A549 (cell line): Measurements from ENCODE around the gene FBN3. TPM values are rescaled to one million over a fixed set of nuclear protein-coding genes. Genes with fewer than 3 reads are reported as not detected.

ENCODE experiments used
- ATAC-seq, 2 experiments: fragments of 200-7000 bp in 1 of 2; fragments of >200 bp in 1 of 2; cut with Nextera tagmentation in 1 of 2; cut with Tn5 transposase in 1 of 2; 3 replicates each; pipeline versions ENCODE4 v1.8.0 to v1.9.1; 2018 to 2020; ENCODE audit warnings: mild to moderate bottlenecking in 1 of 2, moderate library complexity in 1 of 2
- CTCF ChIA-PET: fragments of 300-600 bp; sonication (Branson Sonifier 250); formaldehyde crosslinking; extraction: SDS; loops from one replicate; lab custom pipeline; 2021; ENCODE audit warnings: antibody characterized with exemption, inconsistent platforms; lab: Yijun Ruan, JAX
- POLR2A ChIA-PET: fragments of 350-600 bp; formaldehyde crosslinking; extraction: SDS; loops from one replicate; lab custom pipeline; 2021; ENCODE audit warnings: antibody characterized with exemption, inconsistent platforms; lab: Yijun Ruan, JAX
- DNase-seq, 2 experiments: peaks; one replicate each; pipeline versions ENCODE4 v3.0.0 to v3.0.0-alpha.2; 2011 to 2016; ENCODE audit warnings: low read depth in 1 of 2, low spot score in 1 of 2
- FAIRE-seq: peaks from 2 replicates; lab custom pipeline; 2011; peaks lifted over from hg19 to GRCh38; lab: Jason Lieb, UNC
- H3K27ac ChIP-seq, 2 experiments: fragments of >200 bp; sonication (Bioruptor Twin); formaldehyde crosslinking; 3 replicates each; pipeline ENCODE4 v1.5.1; 2016 to 2017
- H3K4me1 ChIP-seq: fragments of >200 bp; sonication (Bioruptor Twin); formaldehyde crosslinking; 3 replicates; pipeline ENCODE4 v1.6.1; 2016
- H3K4me2 ChIP-seq: fragments of >200 bp; sonication (Bioruptor Twin); formaldehyde crosslinking; 3 replicates; pipeline ENCODE4 v1.6.1; 2016
- H3K4me3 ChIP-seq: fragments of >200 bp; sonication (Bioruptor Twin); formaldehyde crosslinking; 3 replicates; pipeline ENCODE4 v1.5.1; 2016
- H3K9me3 ChIP-seq: fragments of >200 bp; sonication (Bioruptor Twin); formaldehyde crosslinking; 3 replicates; pipeline ENCODE4 v1.6.1; 2016
- EHMT2 ChIP-seq: fragments of 200-600 bp; sonication (generic); IDR thresholded peaks from 2 replicates; pipeline ENCODE4 v1.6.1; 2016; ENCODE audit warnings: antibody characterized with exemption, low read depth, mild to moderate bottlenecking, moderate library complexity
- GATA3 ChIP-seq: IDR thresholded peaks from 2 replicates; pipeline ENCODE4 v1.6.1; 2012; ENCODE audit warnings: borderline replicate concordance
- HEYL ChIP-seq: fragments of 250-450 bp; sonication (Bioruptor Pico); IDR thresholded peaks from 2 replicates; pipeline ENCODE4 v1.8.0; 2021; ENCODE audit warnings: mild to moderate bottlenecking, moderate library complexity
- KDM1A ChIP-seq: fragments of 200-600 bp; sonication (generic); IDR thresholded peaks from 2 replicates; pipeline ENCODE4 v1.6.1; 2016; ENCODE audit warnings: low read depth, mild to moderate bottlenecking
- KDM5A ChIP-seq: fragments of 200-600 bp; sonication (generic); IDR thresholded peaks from 2 replicates; pipeline ENCODE4 v1.6.1; 2016; ENCODE audit warnings: antibody characterized with exemption, mild to moderate bottlenecking
- NPAS2 ChIP-seq: fragments of 250-450 bp; sonication (Bioruptor Pico); IDR thresholded peaks from 2 replicates; pipeline ENCODE4 v1.8.0; 2022; ENCODE audit warnings: mild to moderate bottlenecking, moderate library complexity, borderline replicate concordance
- NR3C1 ChIP-seq: fragments of >200 bp; sonication (Bioruptor Twin); formaldehyde crosslinking; IDR thresholded peaks from 3 replicates; pipeline ENCODE4 v1.6.1; 2017
- RAD21 ChIP-seq, 2 experiments: fragments of >200 bp in 1 of 2; sonication (Bioruptor Twin) in 1 of 2; formaldehyde crosslinking in 1 of 2; IDR thresholded peaks in 1 of 2; conservative IDR thresholded peaks in 1 of 2; 2 replicates in 1 of 2; 3 replicates in 1 of 2; pipeline ENCODE4 v1.6.1; 2012 to 2018; ENCODE audit warnings: inconsistent platforms in 1 of 2
- SMC3 ChIP-seq: fragments of >200 bp; sonication (Bioruptor Twin); formaldehyde crosslinking; IDR thresholded peaks from 3 replicates; pipeline ENCODE4 v1.6.1; 2018; ENCODE audit warnings: inconsistent platforms
- WGBS: methylation state at CpG from one replicate; pipeline ENCODE4 v1.1.6; 2017; ENCODE audit errors: missing lambda C conversion rate; 5-methylcytosine and 5-hydroxymethylcytosine counted together
- polyA plus RNA-seq, 4 experiments: library from polyadenylated mRNA; depleted of rRNA in 3 of 4; stranded (reverse); fragments of >200 nt; fragmentation: RNase III in 1 of 4; extraction: RNeasy Plus Mini Kit Qiagen cat#74134 plus additional on column Dnase treatment in 1 of 4; gene quantifications; 2 replicates in 3 of 4; 3 replicates in 1 of 4; pipeline ENCODE4 v1.2.3, GENCODE V29; 2011 to 2017
- TF ChIP-seq, protein P1 (sequence below): fragments of 250-450 bp; sonication (Bioruptor Pico); IDR thresholded peaks from 2 replicates; pipeline ENCODE4 v1.5.0; 2020; ENCODE audit warnings: low read depth, mild to moderate bottlenecking, moderate library complexity
- TF ChIP-seq, protein P2 (sequence below): fragments of >200 bp; sonication (Bioruptor Twin); formaldehyde crosslinking; IDR thresholded peaks from 2 replicates; pipeline ENCODE4 v1.6.1; 2016
- TF ChIP-seq, protein P3 (sequence below): IDR thresholded peaks from 2 replicates; pipeline ENCODE4 v1.6.1; 2012; ENCODE audit warnings: low read depth, borderline replicate concordance
- TF ChIP-seq, protein P4 (sequence below): fragments of 200-600 bp; sonication (generic); IDR thresholded peaks from 2 replicates; pipeline ENCODE4 v1.6.1; 2016; ENCODE audit warnings: antibody characterized with exemption, mild to moderate bottlenecking, moderate library complexity
- TF ChIP-seq, protein P5 (sequence below): fragments of 450-650 bp; IDR thresholded peaks from 2 replicates; pipeline ENCODE4 v1.6.1; 2014; ENCODE audit warnings: antibody characterized with exemption
- TF ChIP-seq, protein P6 (sequence below): fragments of 150-350 bp; IDR thresholded peaks from 2 replicates; pipeline ENCODE4 v1.6.1; 2014; ENCODE audit warnings: low read depth, mild to moderate bottlenecking, low read length

The FBN3 gene
- polyA plus RNA-seq, 2 of the 4 experiments (the other 2 are of a cell fraction), result not detected

DNA sequence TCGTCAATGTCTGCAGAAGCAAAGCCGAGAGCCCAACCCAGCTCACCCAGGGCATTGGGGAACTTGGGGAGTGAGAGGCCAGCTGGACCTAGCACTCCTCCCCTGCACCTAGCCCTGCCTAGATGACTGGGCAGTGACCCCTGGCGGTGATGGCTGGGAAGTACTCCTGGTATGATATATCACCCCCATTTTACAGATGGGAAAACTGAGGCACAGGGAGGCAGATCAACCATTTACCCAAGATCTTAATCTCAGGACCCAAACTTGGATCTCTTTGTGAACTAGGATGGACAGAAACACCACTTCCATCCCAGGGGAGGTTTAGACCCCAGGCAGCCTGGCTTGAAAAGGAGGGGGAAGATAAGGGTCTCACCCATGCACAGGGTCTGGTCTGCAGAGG is 53.3 kb downstream of the FBN3 start:
- CTCF ChIA-PET, result interaction anchor here (0.6 to 0.9 kb wide), 2 partner anchors 27 to 125 kb away, joined by 3 read pairs; no protein-coding TSS in a partner anchor
- TF ChIP-seq NR3C1, result no peak
- TF ChIP-seq, protein P1, sequence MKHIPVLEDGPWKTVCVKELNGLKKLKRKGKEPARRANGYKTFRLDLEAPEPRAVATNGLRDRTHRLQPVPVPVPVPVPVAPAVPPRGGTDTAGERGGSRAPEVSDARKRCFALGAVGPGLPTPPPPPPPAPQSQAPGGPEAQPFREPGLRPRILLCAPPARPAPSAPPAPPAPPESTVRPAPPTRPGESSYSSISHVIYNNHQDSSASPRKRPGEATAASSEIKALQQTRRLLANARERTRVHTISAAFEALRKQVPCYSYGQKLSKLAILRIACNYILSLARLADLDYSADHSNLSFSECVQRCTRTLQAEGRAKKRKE, result no peak
- TF ChIP-seq, protein P2, sequence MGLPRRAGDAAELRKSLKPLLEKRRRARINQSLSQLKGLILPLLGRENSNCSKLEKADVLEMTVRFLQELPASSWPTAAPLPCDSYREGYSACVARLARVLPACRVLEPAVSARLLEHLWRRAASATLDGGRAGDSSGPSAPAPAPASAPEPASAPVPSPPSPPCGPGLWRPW, result no peak
- no peak for TF ChIP-seq KDM5A
- TF ChIP-seq SMC3, result no peak
- TF ChIP-seq, protein P3, sequence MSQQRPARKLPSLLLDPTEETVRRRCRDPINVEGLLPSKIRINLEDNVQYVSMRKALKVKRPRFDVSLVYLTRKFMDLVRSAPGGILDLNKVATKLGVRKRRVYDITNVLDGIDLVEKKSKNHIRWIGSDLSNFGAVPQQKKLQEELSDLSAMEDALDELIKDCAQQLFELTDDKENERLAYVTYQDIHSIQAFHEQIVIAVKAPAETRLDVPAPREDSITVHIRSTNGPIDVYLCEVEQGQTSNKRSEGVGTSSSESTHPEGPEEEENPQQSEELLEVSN, result no peak
- TF ChIP-seq RAD21 (conservative IDR thresholded peaks at IDR 0.05 in 1 of 2, IDR thresholded peaks at IDR 0.05 in 1 of 2), result no peak
- no peak for TF ChIP-seq GATA3
- no peak for TF ChIP-seq NPAS2 (CRISPR knock-in tag)
- TF ChIP-seq, protein P4, sequence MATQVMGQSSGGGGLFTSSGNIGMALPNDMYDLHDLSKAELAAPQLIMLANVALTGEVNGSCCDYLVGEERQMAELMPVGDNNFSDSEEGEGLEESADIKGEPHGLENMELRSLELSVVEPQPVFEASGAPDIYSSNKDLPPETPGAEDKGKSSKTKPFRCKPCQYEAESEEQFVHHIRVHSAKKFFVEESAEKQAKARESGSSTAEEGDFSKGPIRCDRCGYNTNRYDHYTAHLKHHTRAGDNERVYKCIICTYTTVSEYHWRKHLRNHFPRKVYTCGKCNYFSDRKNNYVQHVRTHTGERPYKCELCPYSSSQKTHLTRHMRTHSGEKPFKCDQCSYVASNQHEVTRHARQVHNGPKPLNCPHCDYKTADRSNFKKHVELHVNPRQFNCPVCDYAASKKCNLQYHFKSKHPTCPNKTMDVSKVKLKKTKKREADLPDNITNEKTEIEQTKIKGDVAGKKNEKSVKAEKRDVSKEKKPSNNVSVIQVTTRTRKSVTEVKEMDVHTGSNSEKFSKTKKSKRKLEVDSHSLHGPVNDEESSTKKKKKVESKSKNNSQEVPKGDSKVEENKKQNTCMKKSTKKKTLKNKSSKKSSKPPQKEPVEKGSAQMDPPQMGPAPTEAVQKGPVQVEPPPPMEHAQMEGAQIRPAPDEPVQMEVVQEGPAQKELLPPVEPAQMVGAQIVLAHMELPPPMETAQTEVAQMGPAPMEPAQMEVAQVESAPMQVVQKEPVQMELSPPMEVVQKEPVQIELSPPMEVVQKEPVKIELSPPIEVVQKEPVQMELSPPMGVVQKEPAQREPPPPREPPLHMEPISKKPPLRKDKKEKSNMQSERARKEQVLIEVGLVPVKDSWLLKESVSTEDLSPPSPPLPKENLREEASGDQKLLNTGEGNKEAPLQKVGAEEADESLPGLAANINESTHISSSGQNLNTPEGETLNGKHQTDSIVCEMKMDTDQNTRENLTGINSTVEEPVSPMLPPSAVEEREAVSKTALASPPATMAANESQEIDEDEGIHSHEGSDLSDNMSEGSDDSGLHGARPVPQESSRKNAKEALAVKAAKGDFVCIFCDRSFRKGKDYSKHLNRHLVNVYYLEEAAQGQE, result no peak
- no peak for TF ChIP-seq EHMT2
- TF ChIP-seq HEYL, result no peak
- TF ChIP-seq, protein P5, sequence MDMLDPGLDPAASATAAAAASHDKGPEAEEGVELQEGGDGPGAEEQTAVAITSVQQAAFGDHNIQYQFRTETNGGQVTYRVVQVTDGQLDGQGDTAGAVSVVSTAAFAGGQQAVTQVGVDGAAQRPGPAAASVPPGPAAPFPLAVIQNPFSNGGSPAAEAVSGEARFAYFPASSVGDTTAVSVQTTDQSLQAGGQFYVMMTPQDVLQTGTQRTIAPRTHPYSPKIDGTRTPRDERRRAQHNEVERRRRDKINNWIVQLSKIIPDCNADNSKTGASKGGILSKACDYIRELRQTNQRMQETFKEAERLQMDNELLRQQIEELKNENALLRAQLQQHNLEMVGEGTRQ, result no peak
- TF ChIP-seq, protein P6, sequence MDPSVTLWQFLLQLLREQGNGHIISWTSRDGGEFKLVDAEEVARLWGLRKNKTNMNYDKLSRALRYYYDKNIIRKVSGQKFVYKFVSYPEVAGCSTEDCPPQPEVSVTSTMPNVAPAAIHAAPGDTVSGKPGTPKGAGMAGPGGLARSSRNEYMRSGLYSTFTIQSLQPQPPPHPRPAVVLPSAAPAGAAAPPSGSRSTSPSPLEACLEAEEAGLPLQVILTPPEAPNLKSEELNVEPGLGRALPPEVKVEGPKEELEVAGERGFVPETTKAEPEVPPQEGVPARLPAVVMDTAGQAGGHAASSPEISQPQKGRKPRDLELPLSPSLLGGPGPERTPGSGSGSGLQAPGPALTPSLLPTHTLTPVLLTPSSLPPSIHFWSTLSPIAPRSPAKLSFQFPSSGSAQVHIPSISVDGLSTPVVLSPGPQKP, result no peak
- TF ChIP-seq, all 56 proteins: peak for 0

GRCh38 chr19:8095354-8095886 is 54.0 kb downstream of the FBN3 start:
- Histone ChIP-seq H3K4me3 (no peak overlapping the region), H3K27ac (no peak overlapping the region), H3K9me3 (peaks cover 18% of the 10 kb centered on the region; the same call in 2 of the 3 replicates), H3K4me2 (no peak overlapping the region), H3K4me1 (no peaks in the 10 kb centered on the region)
- TF ChIP-seq HEYL, result no peak
- TF ChIP-seq KDM1A, result peak; percentile 21; the same call in 1 of the 2 replicates
- ChIA-PET CTCF (interaction anchor here (0.9 kb wide), 1 partner anchor 124 kb away, joined by 3 read pairs; no protein-coding TSS in a partner anchor), POLR2A (no interaction called here)
- FAIRE-seq (no peak), ATAC-seq (no peak), DNase-seq (no peak)
- WGBS, result 30% methylated on average over 1 of the region's 2 CpGs

More for the DNA sequence above, 53.3 kb downstream of the FBN3 start:
- Histone ChIP-seq H3K27ac (no peak overlapping the region), H3K4me1 (no peaks in the 10 kb centered on the region), H3K4me2 (no peak overlapping the region), H3K4me3 (no peak overlapping the region), H3K9me3 (peaks cover 18% of the 10 kb centered on the region; the same call in 2 of the 3 replicates)
- DNase-seq (no peak), ATAC-seq (no peak), FAIRE-seq (no peak)
- POLR2A ChIA-PET, result no interaction called here
- no CpG with 5 or more reads among the region's 3 CpGs for WGBS
